Adrenal gland (tissue), 12 donors: ENCODE results near the gene NSRP1. TPM values are rescaled to one million over a fixed set of nuclear protein-coding genes. Genes with fewer than 3 reads are reported as not detected.

ENCODE experiments used
- microRNA counts, 2 donors: library from miRNA; unstranded; fragments of <30 nt; microRNA quantifications; one replicate each; lab custom pipeline; 2016
- microRNA-seq, 3 donors: library from miRNA; unstranded; fragments of <30 nt; microRNA quantifications; one replicate each; pipeline ENCODE4, GENCODE V29; 2017 to 2020
- polyA plus RNA-seq, 3 donors: library from polyadenylated mRNA; stranded (reverse); fragments of 200-250 nt in 2 of 3; fragments of 350-450 nt in 1 of 3; fragmentation: Illumina TruSeq in 1 of 3; extraction: RNeasy Lipid Tissue Mini Kit (QIAGEN cat#74804) in 1 of 3; gene quantifications; one replicate each; pipeline ENCODE4 v1.2.3, GENCODE V29; 2013 to 2014
- small RNA-seq, 2 donors: library from RNA; depleted of rRNA; stranded (forward); fragments of <200 nt; gene quantifications; one replicate each; pipeline ENCODE3, GENCODE V24; 2016
- total RNA-seq, 9 donors: library from RNA; depleted of rRNA in 4 of 9; stranded (reverse); fragments of >200 nt in 4 of 9; fragments of 120-200 nt in 1 of 9; fragmentation: NEBNext Ultra II Directional in 1 of 9; extraction: Animal tissue kit (Norgen Biotek cat#: 25700) in 1 of 9; gene quantifications; one replicate each; pipeline versions ENCODE4 v1.1.0 to v1.2.4, GENCODE V29; 2013 to 2023
- donor health status: healthy with polysubstance abuse.
- donor health status: Bipolar disorder and iron deficiency.
- donor health status: DM: yes; HTN: yes; CAD: no.
- donor health status: DM: no; HTN: no; CAD: no.
- donor health status: DM: no; HTN: no; CAD: no.
- donor health status: DM: yes; HTN: yes; CAD: no.

The NSRP1 gene
- total and polyA plus RNA-seq, 12 donors = 8.9 to 63.6 (median 22.1) TPM

MicroRNA genes within 50 kb of the gene (microRNA counts, 767-probe panel; counts per million panel counts)
- 0 counts per million in 2 donors for microRNA hsa-miR-3184-5p (lab: Ali Mortazavi, UCI)
- microRNA hsa-miR-423-3p (lab: Ali Mortazavi, UCI) = 3,625 to 4,819 counts per million in 2 donors
- microRNA hsa-miR-423-5p (lab: Ali Mortazavi, UCI) = 4,323 to 4,845 counts per million in 2 donors

Small RNA genes within 50 kb of the gene (microRNA-seq; reads per million reads assigned to microRNA genes)
- 0 reads per million in 3 donors for gene MIR423

Small RNA genes within 50 kb of the gene (small RNA-seq; reads per million reads assigned to genes)
- 0 reads per million in 2 donors for gene AC104984.5

Other genes with a start within 250 kb of the NSRP1 start
- 10 to 100 TPM in 8 of 9 donors, 1 to 10 TPM in 1; 7.6 to 35.8 (median 21.9) TPM for gene SSH2, start 186.6 kb upstream of the NSRP1 start, total RNA-seq
- gene SSH2, start 186.6 kb upstream of the NSRP1 start, polyA plus RNA-seq = 10 to 100 TPM in 2 of 3 donors, 1 to 10 TPM in 1; 8.1 to 13.1 (median 12.4) TPM
- gene EFCAB5, start 175.2 kb upstream of the NSRP1 start, total RNA-seq = 1 to 10 TPM in 1 of 9 donors, under 1 TPM in 2, not detected in 6; 0.18 to 1.4 (median 0.76) TPM
- under 1 TPM; 0.03 to 0.20 (median 0.08) TPM for gene EFCAB5, start 175.2 kb upstream of the NSRP1 start, polyA plus RNA-seq
- under 1 TPM in 6 of 9 donors, not detected in 3; 0.03 to 0.67 (median 0.25) TPM for gene SLC6A4, start 118.9 kb downstream of the NSRP1 start, total RNA-seq
- under 1 TPM; 0.05 to 0.13 (median 0.08) TPM for gene SLC6A4, start 118.9 kb downstream of the NSRP1 start, polyA plus RNA-seq
- gene BLMH, start 175.1 kb downstream of the NSRP1 start, total RNA-seq = 10 to 100 TPM; 13.9 to 41.7 (median 20.0) TPM
- 10 to 100 TPM; 12.1 to 18.1 (median 13.4) TPM for gene BLMH, start 175.1 kb downstream of the NSRP1 start, polyA plus RNA-seq
- gene TMIGD1, start 217.2 kb downstream of the NSRP1 start, total RNA-seq = not detected
- gene TMIGD1, start 217.2 kb downstream of the NSRP1 start, polyA plus RNA-seq = not detected